ENCODE measurements around the gene NFKBIE. TPM values are rescaled to one million over a fixed set of nuclear protein-coding genes. Genes with fewer than 3 reads are reported as not detected.

The NFKBIE gene
- total and polyA plus RNA-seq, 2 of the 13 experiments (the other 11 are each of a cell fraction or from before 2014, with no cell fraction given), result 6.7 to 14.5 TPM

DNA sequence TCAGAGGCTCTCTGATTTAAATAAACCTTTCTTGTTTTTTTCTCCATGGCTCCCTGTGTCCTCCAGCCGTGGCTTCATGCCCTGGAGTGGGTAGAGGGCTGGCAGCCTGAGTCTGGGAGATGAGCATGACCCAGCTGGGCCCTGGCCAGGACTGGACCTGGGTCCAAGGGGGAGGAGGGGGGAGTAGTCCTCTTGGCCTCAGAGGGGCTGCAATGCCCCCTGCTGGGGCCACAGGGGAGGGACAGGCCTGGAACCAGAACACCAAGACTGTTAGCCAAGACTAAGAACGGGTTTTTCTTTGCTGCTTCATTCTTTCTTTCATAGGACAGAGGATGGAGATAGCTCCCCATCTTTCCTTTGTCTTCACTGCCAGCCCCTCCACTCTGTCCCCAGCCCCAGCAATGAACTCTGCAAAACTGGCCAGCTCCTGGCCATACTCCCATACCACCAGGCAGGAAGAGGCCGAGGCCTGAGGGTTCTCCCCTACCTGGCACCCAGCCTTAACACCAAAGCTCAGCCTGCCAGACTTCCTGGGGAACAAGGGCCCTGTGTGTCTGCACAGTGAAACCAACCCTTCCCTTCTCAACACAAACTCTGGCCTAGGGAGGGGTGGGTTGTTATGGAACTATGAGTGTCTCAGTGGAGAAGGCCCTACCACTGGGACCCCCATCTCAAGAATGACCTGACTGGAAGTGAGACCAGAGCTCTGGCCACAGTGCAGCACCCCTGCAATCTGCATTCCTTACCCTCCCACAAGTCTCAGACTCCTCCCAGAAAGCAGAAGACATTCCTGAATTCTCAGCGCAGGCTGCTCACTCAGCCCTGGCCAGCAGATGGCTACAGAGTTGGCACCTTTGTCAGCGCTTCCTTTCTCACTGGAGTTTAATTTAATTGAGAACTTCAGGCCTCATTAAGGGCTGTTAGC lies 31.0 kb downstream of the NFKBIE start (continued):
- TF ChIP-seq KLF12 (CRISPR knock-in tag; IDR thresholded peaks at IDR 0.05; ENCODE audit: borderline replicate concordance), result no peak
- TF ChIP-seq, protein P1, sequence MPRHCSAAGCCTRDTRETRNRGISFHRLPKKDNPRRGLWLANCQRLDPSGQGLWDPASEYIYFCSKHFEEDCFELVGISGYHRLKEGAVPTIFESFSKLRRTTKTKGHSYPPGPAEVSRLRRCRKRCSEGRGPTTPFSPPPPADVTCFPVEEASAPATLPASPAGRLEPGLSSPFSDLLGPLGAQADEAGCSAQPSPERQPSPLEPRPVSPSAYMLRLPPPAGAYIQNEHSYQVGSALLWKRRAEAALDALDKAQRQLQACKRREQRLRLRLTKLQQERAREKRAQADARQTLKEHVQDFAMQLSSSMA (CRISPR knock-in tag; IDR thresholded peaks at IDR 0.05), result no peak
- TF ChIP-seq, protein P2, sequence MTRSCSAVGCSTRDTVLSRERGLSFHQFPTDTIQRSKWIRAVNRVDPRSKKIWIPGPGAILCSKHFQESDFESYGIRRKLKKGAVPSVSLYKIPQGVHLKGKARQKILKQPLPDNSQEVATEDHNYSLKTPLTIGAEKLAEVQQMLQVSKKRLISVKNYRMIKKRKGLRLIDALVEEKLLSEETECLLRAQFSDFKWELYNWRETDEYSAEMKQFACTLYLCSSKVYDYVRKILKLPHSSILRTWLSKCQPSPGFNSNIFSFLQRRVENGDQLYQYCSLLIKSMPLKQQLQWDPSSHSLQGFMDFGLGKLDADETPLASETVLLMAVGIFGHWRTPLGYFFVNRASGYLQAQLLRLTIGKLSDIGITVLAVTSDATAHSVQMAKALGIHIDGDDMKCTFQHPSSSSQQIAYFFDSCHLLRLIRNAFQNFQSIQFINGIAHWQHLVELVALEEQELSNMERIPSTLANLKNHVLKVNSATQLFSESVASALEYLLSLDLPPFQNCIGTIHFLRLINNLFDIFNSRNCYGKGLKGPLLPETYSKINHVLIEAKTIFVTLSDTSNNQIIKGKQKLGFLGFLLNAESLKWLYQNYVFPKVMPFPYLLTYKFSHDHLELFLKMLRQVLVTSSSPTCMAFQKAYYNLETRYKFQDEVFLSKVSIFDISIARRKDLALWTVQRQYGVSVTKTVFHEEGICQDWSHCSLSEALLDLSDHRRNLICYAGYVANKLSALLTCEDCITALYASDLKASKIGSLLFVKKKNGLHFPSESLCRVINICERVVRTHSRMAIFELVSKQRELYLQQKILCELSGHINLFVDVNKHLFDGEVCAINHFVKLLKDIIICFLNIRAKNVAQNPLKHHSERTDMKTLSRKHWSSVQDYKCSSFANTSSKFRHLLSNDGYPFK (CRISPR knock-in tag; IDR thresholded peaks at IDR 0.05; ENCODE audit: borderline replicate concordance), result peak; percentile 49; the same call in 1 of the 2 replicates
- TF ChIP-seq, protein P3, sequence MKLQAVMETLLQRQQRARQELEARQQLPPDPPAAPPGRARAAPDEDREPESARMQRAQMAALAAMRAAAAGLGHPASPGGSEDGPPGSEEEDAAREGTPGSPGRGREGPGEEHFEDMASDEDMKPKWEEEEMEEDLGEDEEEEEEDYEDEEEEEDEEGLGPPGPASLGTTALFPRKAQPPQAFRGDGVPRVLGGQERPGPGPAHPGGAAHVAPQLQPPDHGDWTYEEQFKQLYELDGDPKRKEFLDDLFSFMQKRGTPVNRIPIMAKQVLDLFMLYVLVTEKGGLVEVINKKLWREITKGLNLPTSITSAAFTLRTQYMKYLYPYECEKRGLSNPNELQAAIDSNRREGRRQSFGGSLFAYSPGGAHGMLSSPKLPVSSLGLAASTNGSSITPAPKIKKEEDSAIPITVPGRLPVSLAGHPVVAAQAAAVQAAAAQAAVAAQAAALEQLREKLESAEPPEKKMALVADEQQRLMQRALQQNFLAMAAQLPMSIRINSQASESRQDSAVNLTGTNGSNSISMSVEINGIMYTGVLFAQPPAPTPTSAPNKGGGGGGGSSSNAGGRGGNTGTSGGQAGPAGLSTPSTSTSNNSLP (IDR thresholded peaks at IDR 0.05; ENCODE audit: low read depth, low read length), result no peak
- TF ChIP-seq KDM1A (CRISPR knock-in tag; IDR thresholded peaks at IDR 0.05), result no peak
- TF ChIP-seq, protein P4, sequence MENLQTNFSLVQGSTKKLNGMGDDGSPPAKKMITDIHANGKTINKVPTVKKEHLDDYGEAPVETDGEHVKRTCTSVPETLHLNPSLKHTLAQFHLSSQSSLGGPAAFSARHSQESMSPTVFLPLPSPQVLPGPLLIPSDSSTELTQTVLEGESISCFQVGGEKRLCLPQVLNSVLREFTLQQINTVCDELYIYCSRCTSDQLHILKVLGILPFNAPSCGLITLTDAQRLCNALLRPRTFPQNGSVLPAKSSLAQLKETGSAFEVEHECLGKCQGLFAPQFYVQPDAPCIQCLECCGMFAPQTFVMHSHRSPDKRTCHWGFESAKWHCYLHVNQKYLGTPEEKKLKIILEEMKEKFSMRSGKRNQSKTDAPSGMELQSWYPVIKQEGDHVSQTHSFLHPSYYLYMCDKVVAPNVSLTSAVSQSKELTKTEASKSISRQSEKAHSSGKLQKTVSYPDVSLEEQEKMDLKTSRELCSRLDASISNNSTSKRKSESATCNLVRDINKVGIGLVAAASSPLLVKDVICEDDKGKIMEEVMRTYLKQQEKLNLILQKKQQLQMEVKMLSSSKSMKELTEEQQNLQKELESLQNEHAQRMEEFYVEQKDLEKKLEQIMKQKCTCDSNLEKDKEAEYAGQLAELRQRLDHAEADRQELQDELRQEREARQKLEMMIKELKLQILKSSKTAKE (CRISPR knock-in tag; IDR thresholded peaks at IDR 0.05; ENCODE audit: borderline replicate concordance), result no peak
- TF ChIP-seq, protein P5, sequence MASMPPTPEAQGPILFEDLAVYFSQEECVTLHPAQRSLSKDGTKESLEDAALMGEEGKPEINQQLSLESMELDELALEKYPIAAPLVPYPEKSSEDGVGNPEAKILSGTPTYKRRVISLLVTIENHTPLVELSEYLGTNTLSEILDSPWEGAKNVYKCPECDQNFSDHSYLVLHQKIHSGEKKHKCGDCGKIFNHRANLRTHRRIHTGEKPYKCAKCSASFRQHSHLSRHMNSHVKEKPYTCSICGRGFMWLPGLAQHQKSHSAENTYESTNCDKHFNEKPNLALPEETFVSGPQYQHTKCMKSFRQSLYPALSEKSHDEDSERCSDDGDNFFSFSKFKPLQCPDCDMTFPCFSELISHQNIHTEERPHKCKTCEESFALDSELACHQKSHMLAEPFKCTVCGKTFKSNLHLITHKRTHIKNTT (CRISPR knock-in tag; IDR thresholded peaks at IDR 0.05), result no peak
- TF ChIP-seq ZNF547 (CRISPR knock-in tag; IDR thresholded peaks at IDR 0.05), result no peak
- TF ChIP-seq NONO (IDR thresholded peaks at IDR 0.05), result no peak
- TF ChIP-seq NONO (CRISPR knock-in tag; conservative IDR thresholded peaks at IDR 0.05), result peak; percentile 57; the same call in 1 of the 2 replicates
- TF ChIP-seq ZNF619 (CRISPR knock-in tag; IDR thresholded peaks at IDR 0.05), result peak; percentile 83; the same call in 1 of the 2 replicates
- no peak for TF ChIP-seq ZNF207 (IDR thresholded peaks at IDR 0.05; ENCODE audit: borderline replicate concordance)
- no peak for TF ChIP-seq NAIF1 (CRISPR knock-in tag; IDR thresholded peaks at IDR 0.05; ENCODE audit: borderline replicate concordance)
- TF ChIP-seq ZNF501 (CRISPR knock-in tag; IDR thresholded peaks at IDR 0.05), result 0 out of 2 replicates have a peak, but pooled peaks have one; percentile 49
- no peak for TF ChIP-seq ZNF20 (CRISPR knock-in tag; IDR thresholded peaks at IDR 0.05)
- TF ChIP-seq NFYC (CRISPR knock-in tag; IDR thresholded peaks at IDR 0.05), result no peak
- TF ChIP-seq, protein P6, sequence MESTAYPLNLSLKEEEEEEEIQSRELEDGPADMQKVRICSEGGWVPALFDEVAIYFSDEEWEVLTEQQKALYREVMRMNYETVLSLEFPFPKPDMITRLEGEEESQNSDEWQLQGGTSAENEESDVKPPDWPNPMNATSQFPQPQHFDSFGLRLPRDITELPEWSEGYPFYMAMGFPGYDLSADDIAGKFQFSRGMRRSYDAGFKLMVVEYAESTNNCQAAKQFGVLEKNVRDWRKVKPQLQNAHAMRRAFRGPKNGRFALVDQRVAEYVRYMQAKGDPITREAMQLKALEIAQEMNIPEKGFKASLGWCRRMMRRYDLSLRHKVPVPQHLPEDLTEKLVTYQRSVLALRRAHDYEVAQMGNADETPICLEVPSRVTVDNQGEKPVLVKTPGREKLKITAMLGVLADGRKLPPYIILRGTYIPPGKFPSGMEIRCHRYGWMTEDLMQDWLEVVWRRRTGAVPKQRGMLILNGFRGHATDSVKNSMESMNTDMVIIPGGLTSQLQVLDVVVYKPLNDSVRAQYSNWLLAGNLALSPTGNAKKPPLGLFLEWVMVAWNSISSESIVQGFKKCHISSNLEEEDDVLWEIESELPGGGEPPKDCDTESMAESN (CRISPR knock-in tag; conservative IDR thresholded peaks at IDR 0.05), result peak; percentile 68; the same call in 1 of the 2 replicates
- TF ChIP-seq RXRA (CRISPR knock-in tag; IDR thresholded peaks at IDR 0.05), result peak; percentile 42; the same call in 1 of the 2 replicates

All from HepG2 (cell line).